ENCODE measurements around the gene ATP10B. TPM values are rescaled to one million over a fixed set of nuclear protein-coding genes. Genes with fewer than 3 reads are reported as not detected.
"Not testable (repeated sequence)": the region's sequence is repeated elsewhere in the genome, so short reads cannot be mapped to it uniquely, and the experiment has no call there.

The ATP10B gene
- total RNA-seq, 1 donor from 2014 or later = not detected

GRCh38 chr5:160824301-160825001 lies 27.6 kb downstream of the ATP10B start:
- intact Hi-C loops (cut with micrococcal nuclease) = no loop called here

- intact Hi-C loops (cut with micrococcal nuclease) = not testable (repeated sequence)
These were observed 39.0 kb downstream of the ATP10B start for GRCh38 chr5:160812996-160813395.

GRCh38 chr5:160805376-160805775 lies 46.6 kb downstream of the ATP10B start:
- intact Hi-C loops (cut with micrococcal nuclease) = no loop called here

- intact Hi-C loops (cut with micrococcal nuclease) = no loop called here
These were observed 49.4 kb downstream of the ATP10B start for GRCh38 chr5:160802592-160802991.

- intact Hi-C loops (cut with micrococcal nuclease) = no loop called here
These were observed 51.4 kb downstream of the ATP10B start for GRCh38 chr5:160800375-160801275.

- intact Hi-C loops (cut with micrococcal nuclease) = no loop called here
These were observed 52.8 kb downstream of the ATP10B start for GRCh38 chr5:160799184-160799583.

- intact Hi-C loops (cut with micrococcal nuclease) = no loop called here
These were observed 55.0 kb downstream of the ATP10B start for GRCh38 chr5:160797020-160797419.

- intact Hi-C loops (cut with micrococcal nuclease) = no loop called here
These were observed 58.5 kb downstream of the ATP10B start for GRCh38 chr5:160793530-160793899.

- intact Hi-C loops (cut with micrococcal nuclease) = no loop called here
These were observed 59.1 kb downstream of the ATP10B start for GRCh38 chr5:160792732-160793529.

GRCh38 chr5:160792281-160792680 lies 59.7 kb downstream of the ATP10B start:
- intact Hi-C loops (cut with micrococcal nuclease) = no loop called here

GRCh38 chr5:160789219-160789859 lies 62.7 kb downstream of the ATP10B start:
- intact Hi-C loops (cut with micrococcal nuclease) = loop anchor here (5.0 kb wide), 1 partner anchor 132 kb away; no protein-coding TSS in a partner anchor

GRCh38 chr5:160788102-160788660 lies 63.8 kb downstream of the ATP10B start:
- intact Hi-C loops (cut with micrococcal nuclease) = loop anchor here (5.0 kb wide), 1 partner anchor 131 kb away; no protein-coding TSS in a partner anchor

- intact Hi-C loops (cut with micrococcal nuclease) = loop anchor here (1.0 to 5.0 kb wide), 3 partner anchors 130 to 348 kb away; no protein-coding TSS in a partner anchor
These were observed 64.8 kb downstream of the ATP10B start for GRCh38 chr5:160787240-160787639.

GRCh38 chr5:160774666-160775315 lies 77.2 kb downstream of the ATP10B start:
- intact Hi-C loops (cut with micrococcal nuclease) = no loop called here

- intact Hi-C loops (cut with micrococcal nuclease) = no loop called here
These were observed 78.2 kb downstream of the ATP10B start for GRCh38 chr5:160773646-160774410.

GRCh38 chr5:160772854-160773253 lies 79.2 kb downstream of the ATP10B start:
- intact Hi-C loops (cut with micrococcal nuclease) = no loop called here

- intact Hi-C loops (cut with micrococcal nuclease) = no loop called here
These were observed 81.3 kb downstream of the ATP10B start for GRCh38 chr5:160770718-160771117.

GRCh38 chr5:160769301-160769700 lies 82.7 kb downstream of the ATP10B start:
- intact Hi-C loops (cut with micrococcal nuclease) = no loop called here

GRCh38 chr5:160767062-160767461 lies 84.9 kb downstream of the ATP10B start:
- intact Hi-C loops (cut with micrococcal nuclease) = no loop called here

Data from T-helper 1 cell treated with Interleukin-12 subunit alpha and Interleukin-12 subunit beta and Interleukin-4 antibody, amounts not matched to agents 30 ng/mL and 1 ng/mL, for 36 hours (primary cell).